Transverse colon (tissue), 4 donors: Measurements from ENCODE around the gene ACP1. TPM values are rescaled to one million over a fixed set of nuclear protein-coding genes. Genes with fewer than 3 reads are reported as not detected.

Experiments
- DNase-seq: peaks from one replicate; pipeline ENCODE4 v3.0.0-alpha.2; 2019
- H3K27ac ChIP-seq, 4 donors: fragments of 200-600 bp; sonication (generic); 2 replicates each; pipeline ENCODE4 v1.5.1; 2016 to 2018; ENCODE audit warnings: inconsistent platforms in 4 of 4
- H3K27me3 ChIP-seq: fragments of 200-600 bp; sonication (generic); 2 replicates; pipeline ENCODE4 v1.5.1; 2017; ENCODE audit warnings: inconsistent platforms
- H3K36me3 ChIP-seq, 4 donors: fragments of 200-600 bp; sonication (generic); 2 replicates each; pipeline ENCODE4 v1.5.1; 2017 to 2019; ENCODE audit warnings: inconsistent platforms in 4 of 4
- H3K4me1 ChIP-seq, 4 donors: fragments of 200-600 bp; sonication (generic); 2 replicates each; pipeline ENCODE4 v1.5.1; 2017 to 2020; ENCODE audit warnings: inconsistent platforms in 4 of 4
- H3K4me3 ChIP-seq, 4 donors: fragments of 200-600 bp; sonication (generic); 1 replicate in 1 of 4; 2 replicates in 3 of 4; pipeline versions ENCODE4 v1.5.1 to v1.6.1; 2017 to 2019; ENCODE audit warnings: inconsistent platforms in 4 of 4
- H3K9me3 ChIP-seq, 2 donors: fragments of 200-600 bp; sonication (generic); 2 replicates each; pipeline ENCODE4 v1.5.1; 2017 to 2019; ENCODE audit warnings: inconsistent platforms in 2 of 2
- CTCF ChIP-seq, 5 experiments: fragments of 200-600 bp in 3 of 5; fragments of 450-650 bp in 2 of 5; sonication (generic) in 3 of 5; IDR thresholded peaks; 1 replicate in 2 of 5; 2 replicates in 3 of 5; pipeline ENCODE4 v1.5.1; 2016 to 2017; ENCODE audit warnings: antibody characterized with exemption in 5 of 5, inconsistent platforms in 3 of 5, mild to moderate bottlenecking in 2 of 5, moderate library complexity in 1 of 5
- EP300 ChIP-seq: sonication (generic); formaldehyde crosslinking; IDR thresholded peaks from one replicate; pipeline ENCODE4 v1.6.1; 2017; ENCODE audit warnings: antibody characterized with exemption, low read depth
- POLR2A ChIP-seq: fragments of 450-650 bp; IDR thresholded peaks from one replicate; pipeline ENCODE4 v1.6.1; 2016; ENCODE audit warnings: antibody characterized with exemption, mild to moderate bottlenecking, moderate library complexity
- POLR2AphosphoS5 ChIP-seq, 3 donors: sonication (generic); formaldehyde crosslinking; IDR thresholded peaks; one replicate each; pipeline ENCODE4 v1.6.1; 2016; ENCODE audit warnings: antibody characterized with exemption in 3 of 3
- WGBS, 2 donors: methylation state at CpG; one replicate each; pipeline ENCODE4 v1.1.5; 2018; ENCODE audit warnings: low coverage in 1 of 2; 5-methylcytosine and 5-hydroxymethylcytosine counted together
- in situ Hi-C, 4 donors: fragments of 200-750 bp; cut with MboI; loops; one replicate each; pipeline versions ENCODE4 v1.15.0 to v1.15.1; 2017; ENCODE audit warnings: low sequenced_read_pairs in 3 of 4, low pct_ligation_motif_present in 1 of 4, low pct_unique_long_range_greater_than_20kb in 1 of 4
- intact Hi-C: fragments of 100-400 bp; cut with DNase I; formaldehyde crosslinking; loops from one replicate; pipeline ENCODE4 v1.15.1; 2023; ENCODE audit warnings: low total_unique reads
- total RNA-seq, 4 donors: library from RNA; depleted of rRNA; stranded (reverse); fragments of >200 nt; gene quantifications; one replicate each; pipeline ENCODE4 v1.1.0, GENCODE V29; 2016

ACP1 gene
- total RNA-seq, 4 donors from 2014 or later, result 21.3 to 96.1 (median 66.4) TPM

GRCh38 chr2:236993-237539 lies 27.7 kb upstream of the ACP1 start:
- intact Hi-C loops, result no loop called here
- in situ Hi-C loops, result no loop called here

GRCh38 chr2:237878-238277 lies 26.9 kb upstream of the ACP1 start:
- 64 to 75% methylated on average over 2 to 6 of the region's 6 CpGs for WGBS, 2 donors
- Histone ChIP-seq H3K9me3 (peaks cover 0 to 2% of the 10 kb centered on the region in 2 donors), H3K36me3 (peaks cover 0 to 19% (median 8%) of the 10 kb centered on the region in 4 donors), H3K4me1 (no peaks in the 10 kb centered on the region), H3K27ac (no peak overlapping the region), H3K27me3 (no peaks in the 10 kb centered on the region), H3K4me3 (no peak overlapping the region)
- intact Hi-C loops (no loop called here), in situ Hi-C loops (no loop called here)
- TF ChIP-seq EP300 (no peak), POLR2AphosphoS5 (IDR thresholded peaks at IDR 0.05) (no peak), CTCF (IDR thresholded peaks at IDR 0.05) (no peak), POLR2A (no peak)
- no peak for DNase-seq

More at GRCh38 chr2:236993-237539, 27.7 kb upstream of the ACP1 start:
- Histone ChIP-seq H3K4me3 (no peak overlapping the region), H3K27ac (no peak overlapping the region), H3K36me3 (peaks cover 0 to 18% (median 8%) of the 10 kb centered on the region in 4 donors), H3K9me3 (no peaks in the 10 kb centered on the region), H3K4me1 (no peaks in the 10 kb centered on the region), H3K27me3 (no peaks in the 10 kb centered on the region)
- no peak for DNase-seq
- WGBS, 2 donors, result 89 to 100% methylated on average over 4 to 6 of the region's 6 CpGs
- TF ChIP-seq EP300, result no peak

GRCh38 chr2:238431-238830 lies 26.3 kb upstream of the ACP1 start:
- in situ Hi-C loops (no loop called here), intact Hi-C loops (no loop called here)
- DNase-seq, result no peak
- H3K27ac ChIP-seq, result no peak overlapping the region
- H3K9me3 ChIP-seq, result peaks cover 0 to 3% of the 10 kb centered on the region in 2 donors
- peaks cover 0 to 22% (median 11%) of the 10 kb centered on the region in 4 donors for H3K36me3 ChIP-seq
- no peak for TF ChIP-seq POLR2AphosphoS5 (IDR thresholded peaks at IDR 0.05)
- no peak for TF ChIP-seq EP300
- no peak for TF ChIP-seq POLR2A
- TF ChIP-seq CTCF (IDR thresholded peaks at IDR 0.05), result no peak
- H3K4me3 ChIP-seq, result no peak overlapping the region
- H3K4me1 ChIP-seq, result no peaks in the 10 kb centered on the region
- H3K27me3 ChIP-seq, result no peaks in the 10 kb centered on the region
- WGBS, 2 donors, result 57 to 73% methylated on average over 3 of the region's 3 CpGs

- H3K4me1 ChIP-seq, result no peaks in the 10 kb centered on the region
- H3K9me3 ChIP-seq, result peaks cover 0 to 3% of the 10 kb centered on the region in 2 donors
- no peaks in the 10 kb centered on the region for H3K27me3 ChIP-seq
- H3K4me3 ChIP-seq, result no peak overlapping the region
- 82 to 100% methylated on average over 1 to 5 of the region's 5 CpGs for WGBS, 2 donors
- in situ Hi-C loops, result no loop called here
- DNase-seq, result no peak
- TF ChIP-seq POLR2AphosphoS5 (IDR thresholded peaks at IDR 0.05), result no peak
- no peak for TF ChIP-seq POLR2A
- no peak for TF ChIP-seq EP300
- intact Hi-C loops, result no loop called here
- H3K27ac ChIP-seq, result no peak overlapping the region
- H3K36me3 ChIP-seq, result peaks cover 0 to 22% (median 9%) of the 10 kb centered on the region in 4 donors
Observed at GRCh38 chr2:238869-239268, 25.9 kb upstream of the ACP1 start.

- no peaks in the 10 kb centered on the region for H3K4me1 ChIP-seq
- TF ChIP-seq EP300 (no peak), CTCF (IDR thresholded peaks at IDR 0.05) (no peak), POLR2A (no peak), POLR2AphosphoS5 (IDR thresholded peaks at IDR 0.05) (no peak)
- peaks cover 0 to 44% (median 10%) of the 10 kb centered on the region in 4 donors for H3K36me3 ChIP-seq
- intact Hi-C loops (no loop called here), in situ Hi-C loops (no loop called here)
- H3K9me3 ChIP-seq, result peaks cover 0 to 3% of the 10 kb centered on the region in 2 donors
- H3K27ac ChIP-seq, result no peak overlapping the region
- no peaks in the 10 kb centered on the region for H3K27me3 ChIP-seq
- H3K4me3 ChIP-seq, result no peak overlapping the region
- DNase-seq, result no peak
- WGBS, 2 donors, result 88 to 90% methylated on average over 3 to 7 of the region's 7 CpGs
Observed at GRCh38 chr2:244547-244946, 20.2 kb upstream of the ACP1 start.
